ENCODE results near the gene ACBD3. TPM values are rescaled to one million over a fixed set of nuclear protein-coding genes. Genes with fewer than 3 reads are reported as not detected.

The ACBD3 gene
- total RNA-seq, 6 donors from 2014 or later: 39.8 to 71.4 (median 40.8) TPM

GRCh38 chr1:226223786-226224244, 37.3 kb upstream of the ACBD3 start:
- Histone ChIP-seq H3K36me3 (no peaks in the 10 kb centered on the region), H3K27me3 (peaks cover 0 to 14% (median 7%) of the 10 kb centered on the region in 4 donors), H3K4me3 (peak overlapping the region in 3 of 4 donors; percentile 38 to 55 (median 52)), H3K4me1 (peaks cover 11 to 14% (median 12%) of the 10 kb centered on the region in 4 donors), H3K27ac (no peak overlapping the region), H3K9me3 (no peaks in the 10 kb centered on the region)
- peak in 1 of 2 donors; percentile 10 for ATAC-seq (ENCODE audit: low FRiP score in 2 of 2)
- 0 to 8% methylated on average over 1 to 5 of the region's 55 CpGs for WGBS, 2 donors
- DNase-seq: peak in 1 of 2 donors; percentile 87
- TF ChIP-seq EP300 (IDR thresholded peaks at IDR 0.05) (no peak), POLR2A (IDR thresholded peaks at IDR 0.05) (no peak), POLR2AphosphoS5 (IDR thresholded peaks at IDR 0.05) (no peak), CTCF (IDR thresholded peaks at IDR 0.05) (no peak)

GRCh38 chr1:226223157-226223785, 36.7 kb upstream of the ACBD3 start, which contains the start of gene MIXL1:
Gene MIXL1 (plus strand): TSS chr1:226223664. CDS start chr1:226223682, 18 bp downstream.
- no peak for TF ChIP-seq CTCF (IDR thresholded peaks at IDR 0.05)
- no peak for TF ChIP-seq POLR2A (IDR thresholded peaks at IDR 0.05)
- TF ChIP-seq POLR2AphosphoS5 (IDR thresholded peaks at IDR 0.05): no peak
- TF ChIP-seq EP300 (IDR thresholded peaks at IDR 0.05): no peak
- H3K27ac ChIP-seq: no peak within 1 kb of the TSS
- H3K9me3 ChIP-seq: no peaks in the 10 kb centered on the region
- peaks cover 11 to 14% (median 12%) of the 10 kb centered on the region in 4 donors for H3K4me1 ChIP-seq
- peaks cover 0 to 14% (median 7%) of the 10 kb centered on the region in 4 donors for H3K27me3 ChIP-seq
- H3K36me3 ChIP-seq: no peaks in the 10 kb centered on the region
- ATAC-seq (ENCODE audit: low FRiP score in 2 of 2) (peak in 1 of 2 donors; percentile 38), DNase-seq (peak in 1 of 2 donors; percentile 85)
- peak within 1 kb of the TSS in 3 of 4 donors; percentile 38 to 55 (median 52) for H3K4me3 ChIP-seq
- WGBS, 2 donors: 12 to 46% methylated on average over 2 to 32 of the region's 62 CpGs

GRCh38 chr1:226222686-226223085, 36.1 kb upstream of the ACBD3 start:
- Histone ChIP-seq H3K27ac (no peak overlapping the region), H3K27me3 (peaks cover 0 to 14% (median 7%) of the 10 kb centered on the region in 4 donors), H3K9me3 (no peaks in the 10 kb centered on the region), H3K4me1 (peaks cover 11 to 14% (median 12%) of the 10 kb centered on the region in 4 donors), H3K4me3 (no peak overlapping the region), H3K36me3 (no peaks in the 10 kb centered on the region)
- no peak for DNase-seq
- ATAC-seq (ENCODE audit: low FRiP score in 2 of 2): no peak
- WGBS, 2 donors: 90 to 94% methylated on average over 10 of the region's 10 CpGs
- no peak for TF ChIP-seq EP300 (IDR thresholded peaks at IDR 0.05)
- TF ChIP-seq POLR2A (IDR thresholded peaks at IDR 0.05): no peak
- TF ChIP-seq POLR2AphosphoS5 (IDR thresholded peaks at IDR 0.05): no peak
- no peak for TF ChIP-seq CTCF (IDR thresholded peaks at IDR 0.05)

- Histone ChIP-seq H3K4me3 (no peak overlapping the region), H3K27ac (no peak overlapping the region), H3K27me3 (peaks cover 0 to 14% (median 7%) of the 10 kb centered on the region in 4 donors), H3K4me1 (peaks cover 11 to 14% (median 12%) of the 10 kb centered on the region in 4 donors), H3K36me3 (no peaks in the 10 kb centered on the region), H3K9me3 (no peaks in the 10 kb centered on the region)
- 48 to 53% methylated on average over 11 of the region's 11 CpGs for WGBS, 2 donors
- ATAC-seq (ENCODE audit: low FRiP score in 2 of 2) (no peak), DNase-seq (no peak)
- TF ChIP-seq CTCF (IDR thresholded peaks at IDR 0.05) (no peak), POLR2A (IDR thresholded peaks at IDR 0.05) (no peak), EP300 (IDR thresholded peaks at IDR 0.05) (no peak), POLR2AphosphoS5 (IDR thresholded peaks at IDR 0.05) (no peak)
Observed at GRCh38 chr1:226220473-226221189, 34.1 kb upstream of the ACBD3 start.

Data from upper lobe of left lung (tissue), 6 donors.